BJ (cell line): ENCODE data around the gene ASB16. TPM values are rescaled to one million over a fixed set of nuclear protein-coding genes. Genes with fewer than 3 reads are reported as not detected.

ENCODE experiments used
- CTCF ChIA-PET: fragments of 350-600 bp; formaldehyde crosslinking; extraction: SDS; loops from one replicate; lab custom pipeline; 2021; ENCODE audit warnings: antibody characterized with exemption, inconsistent platforms; lab: Yijun Ruan, JAX
- POLR2A ChIA-PET: fragments of 300-600 bp; sonication (Branson Sonifier 250); formaldehyde crosslinking; extraction: SDS; loops from one replicate; lab custom pipeline; 2021; ENCODE audit warnings: antibody characterized with exemption; lab: Charles Lee
- DNase-seq: peaks from one replicate; pipeline ENCODE4 v3.0.0-alpha.2; 2011; ENCODE audit warnings: low read depth
- H3K27me3 ChIP-seq: 2 replicates; pipeline ENCODE4 v1.6.0; 2011; ENCODE audit warnings: low read length; ENCODE audit not compliant: control insufficient read depth, insufficient read depth
- H3K36me3 ChIP-seq: 2 replicates; pipeline ENCODE4 v1.5.1; 2011; ENCODE audit warnings: low read length; ENCODE audit not compliant: control insufficient read depth, insufficient read depth
- H3K4me3 ChIP-seq: 2 replicates; pipeline ENCODE4 v1.5.1; 2011; ENCODE audit warnings: low read depth, mild to moderate bottlenecking, control low read depth, low read length
- polyA plus RNA-seq: library from polyadenylated mRNA; depleted of rRNA; stranded (reverse); fragments of >200 nt; gene quantifications from 2 replicates; pipeline ENCODE4 v1.2.3, GENCODE V29; 2011
- TF ChIP-seq, protein P1 (sequence below): IDR thresholded peaks from 2 replicates; pipeline ENCODE4 v1.5.1; 2011; ENCODE audit warnings: low read depth, mild to moderate bottlenecking, control low read depth, inconsistent platforms, low read length, moderate library complexity; ENCODE audit not compliant: insufficient read depth

Gene ASB16
- polyA plus RNA-seq, 1 experiment, result not detected

DNA sequence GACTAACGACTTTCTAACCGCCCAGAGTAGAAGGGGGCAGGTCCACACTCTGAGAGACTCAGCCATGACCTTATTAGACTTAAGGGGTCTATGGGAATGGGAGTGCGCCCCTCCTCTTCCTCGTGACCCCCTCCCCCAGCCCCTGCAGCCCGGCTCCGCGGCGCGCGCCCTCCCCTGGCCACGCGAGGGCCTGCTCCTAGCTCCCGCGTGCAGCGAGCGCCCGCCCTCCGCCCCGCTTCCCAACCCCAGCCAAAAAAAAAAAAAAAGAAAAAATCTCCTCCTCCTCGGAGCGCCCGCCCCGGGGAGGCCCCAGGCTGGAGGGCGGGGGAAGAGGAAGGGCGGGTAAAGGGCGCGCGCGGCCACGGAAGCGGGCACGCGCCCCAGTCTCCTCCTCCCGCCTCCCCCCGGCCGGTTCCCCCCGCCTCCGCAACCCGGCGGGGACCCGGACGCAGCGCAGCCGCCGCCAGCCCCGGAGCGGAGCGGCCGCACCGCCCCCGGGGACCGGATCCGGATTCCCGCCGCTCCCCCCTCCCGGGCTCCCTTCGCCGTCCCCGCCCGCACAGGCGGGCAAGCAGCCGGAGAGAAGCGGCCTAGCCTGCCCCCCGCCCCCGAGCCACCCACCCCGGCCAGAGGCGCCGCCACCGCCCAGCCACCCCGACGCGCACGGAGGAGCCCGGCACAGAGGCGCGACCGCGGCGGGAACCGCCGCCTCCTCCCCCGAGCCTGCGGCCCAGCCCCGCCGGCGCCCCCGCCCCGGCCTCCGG is 48.0 kb downstream of the ASB16 start:
- Histone ChIP-seq H3K4me3 (peak overlapping the region; percentile 92), H3K27me3 (no peaks in the 10 kb centered on the region), H3K36me3 (peaks cover 29% of the 10 kb centered on the region)
- ChIA-PET CTCF (interaction anchor here (0.6 to 2.7 kb wide), 7 partner anchors 9 to 112 kb away, joined by 3 to 12 read pairs (median 6); partner anchors contain the start of genes SLC25A39 and TMUB2), POLR2A (interaction anchor here (0.6 to 1.0 kb wide), 4 partner anchors 32 to 369 kb away, joined by 3 to 8 read pairs (median 6); partner anchors contain the start of gene TMUB2)
- TF ChIP-seq, protein P1, sequence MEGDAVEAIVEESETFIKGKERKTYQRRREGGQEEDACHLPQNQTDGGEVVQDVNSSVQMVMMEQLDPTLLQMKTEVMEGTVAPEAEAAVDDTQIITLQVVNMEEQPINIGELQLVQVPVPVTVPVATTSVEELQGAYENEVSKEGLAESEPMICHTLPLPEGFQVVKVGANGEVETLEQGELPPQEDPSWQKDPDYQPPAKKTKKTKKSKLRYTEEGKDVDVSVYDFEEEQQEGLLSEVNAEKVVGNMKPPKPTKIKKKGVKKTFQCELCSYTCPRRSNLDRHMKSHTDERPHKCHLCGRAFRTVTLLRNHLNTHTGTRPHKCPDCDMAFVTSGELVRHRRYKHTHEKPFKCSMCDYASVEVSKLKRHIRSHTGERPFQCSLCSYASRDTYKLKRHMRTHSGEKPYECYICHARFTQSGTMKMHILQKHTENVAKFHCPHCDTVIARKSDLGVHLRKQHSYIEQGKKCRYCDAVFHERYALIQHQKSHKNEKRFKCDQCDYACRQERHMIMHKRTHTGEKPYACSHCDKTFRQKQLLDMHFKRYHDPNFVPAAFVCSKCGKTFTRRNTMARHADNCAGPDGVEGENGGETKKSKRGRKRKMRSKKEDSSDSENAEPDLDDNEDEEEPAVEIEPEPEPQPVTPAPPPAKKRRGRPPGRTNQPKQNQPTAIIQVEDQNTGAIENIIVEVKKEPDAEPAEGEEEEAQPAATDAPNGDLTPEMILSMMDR, result peak; percentile 54
- DNase-seq, result no peak

DNA sequence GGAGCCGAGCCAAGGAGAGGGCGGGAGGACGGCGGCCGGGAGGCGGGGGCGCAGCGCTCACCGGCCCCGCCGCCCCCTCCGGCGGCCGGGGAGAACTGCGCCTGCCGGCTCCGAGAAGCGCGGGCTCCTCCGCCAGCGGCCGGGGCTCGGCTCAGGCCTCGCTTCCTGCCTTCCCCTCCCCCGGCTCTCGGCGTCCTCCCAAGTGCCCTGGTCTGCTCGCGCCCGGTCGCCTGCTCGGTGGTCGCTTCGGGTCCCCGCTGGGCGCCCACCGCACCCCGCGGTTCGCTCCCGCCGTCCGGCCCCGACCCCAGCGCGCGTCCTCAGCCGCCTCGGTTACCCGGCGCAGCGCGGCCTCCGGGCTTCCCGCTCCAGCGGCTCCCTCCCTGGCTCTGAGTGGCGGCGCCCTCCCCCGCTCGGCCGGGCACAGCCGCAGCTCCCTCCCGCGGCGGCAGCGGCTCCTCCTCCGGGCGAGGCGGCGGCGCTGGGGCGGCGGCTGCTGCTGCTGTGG is 48.7 kb downstream of the ASB16 start:
- CTCF ChIA-PET, result interaction anchor here (1.3 to 3.7 kb wide), 3 partner anchors 8 to 126 kb away, joined by 4 to 27 read pairs (median 4); partner anchors contain the start of gene GRN
- H3K36me3 ChIP-seq, result peaks cover 24% of the 10 kb centered on the region
- TF ChIP-seq, protein P1, result peak; percentile 17; the same call in 1 of the 2 replicates
- DNase-seq, result no peak
- peak overlapping the region; percentile 92 for H3K4me3 ChIP-seq
- no peaks in the 10 kb centered on the region for H3K27me3 ChIP-seq
- POLR2A ChIA-PET, result interaction anchor here (0.6 kb wide), 1 partner anchor 97 kb away, joined by 10 read pairs; no protein-coding TSS in a partner anchor

DNA sequence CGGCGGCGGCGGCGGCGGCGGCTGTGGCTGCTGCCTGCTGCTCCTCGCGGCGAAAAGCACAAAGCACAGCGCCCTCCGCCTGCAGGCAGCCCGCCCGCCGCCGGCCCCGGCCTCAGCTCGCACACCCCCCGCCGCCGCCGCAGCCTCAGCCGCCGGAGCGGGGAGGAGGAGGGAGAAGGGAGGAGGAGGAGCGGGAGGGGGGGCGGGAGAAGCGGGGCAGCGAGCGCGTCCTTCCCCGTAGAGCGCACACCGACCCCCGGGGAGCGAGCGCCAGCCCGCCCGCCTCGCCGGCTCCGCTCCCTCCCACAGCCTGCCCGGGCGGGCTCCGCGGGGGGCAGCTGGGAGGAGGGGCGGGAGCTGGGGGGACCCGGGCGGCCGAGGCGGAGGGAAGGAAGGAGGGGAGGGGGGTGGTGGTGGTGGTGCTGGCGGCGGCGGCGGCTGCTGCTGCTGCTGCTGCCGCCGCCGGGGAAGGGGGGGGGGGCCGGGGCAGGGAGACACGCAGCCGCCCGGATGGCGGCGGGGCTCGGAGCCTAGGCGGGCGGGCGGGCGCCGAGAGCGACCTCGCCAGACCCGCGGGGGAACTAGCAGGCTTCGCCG is 49.2 kb downstream of the ASB16 start, which contains the start of gene UBTF:
Gene UBTF (minus strand): TSS at position 60 of the 597 bp plus-strand sequence. CDS start 1,446 bp downstream, outside the sequence.
- Histone ChIP-seq H3K27me3 (no peaks in the 10 kb centered on the region), H3K36me3 (peaks cover 20% of the 10 kb centered on the region), H3K4me3 (peak within 1 kb of the TSS; percentile 92)
- TF ChIP-seq, protein P1, result no peak
- ChIA-PET POLR2A (interaction anchor here (0.6 kb wide), 1 partner anchor 97 kb away, joined by 10 read pairs; no protein-coding TSS in a partner anchor), CTCF (interaction anchor here (1.1 to 3.7 kb wide), 4 partner anchors 9 to 126 kb away, joined by 3 to 27 read pairs (median 4); partner anchors contain the start of genes GRN and TMUB2)
- no peak for DNase-seq

- H3K27me3 ChIP-seq, result no peaks in the 10 kb centered on the region
- CTCF ChIA-PET, result interaction anchor here (1.1 to 3.7 kb wide), 8 partner anchors 10 to 125 kb away, joined by 3 to 27 read pairs (median 4); partner anchors contain the start of genes GRN and TMUB2
- TF ChIP-seq, protein P1, result no peak
- no peak for DNase-seq
- peaks cover 12% of the 10 kb centered on the region for H3K36me3 ChIP-seq
- H3K4me3 ChIP-seq, result peak overlapping the region; percentile 92
- POLR2A ChIA-PET, result no interaction called here
Measured at GRCh38 chr17:44220213-44221083, 49.9 kb downstream of the ASB16 start.
